HEK293 (cell line): ENCODE results near the gene LMNTD2.
A peak's percentile ranks its signal among the peaks of the same experiment; 100 is the strongest.

ENCODE experiments used
- CTCF ChIA-PET: fragments of 350-600 bp; formaldehyde crosslinking; extraction: SDS; loops from one replicate; lab custom pipeline; 2021; ENCODE audit warnings: antibody characterized with exemption; lab: Yijun Ruan, JAX
- POLR2A ChIA-PET: fragments of 300-600 bp; formaldehyde crosslinking; extraction: SDS; loops from one replicate; lab custom pipeline; 2020; ENCODE audit warnings: antibody characterized with exemption, inconsistent platforms; lab: Yijun Ruan, JAX
- H3K27ac ChIP-seq: fragments of 200-500 bp; sonication (Bioruptor generic); 2 replicates; pipeline ENCODE4 v1.5.1; 2014; ENCODE audit warnings: low read depth, low read length, control low read depth, inconsistent platforms; ENCODE audit errors: extremely low read depth
- H3K36me3 ChIP-seq, 2 experiments: fragments of 200-500 bp in 1 of 2; sonication (Bioruptor generic) in 1 of 2; 1 replicate in 1 of 2; 2 replicates in 1 of 2; pipeline ENCODE4 v1.5.1; 2014 to 2017; ENCODE audit warnings: inconsistent platforms in 2 of 2, low read length in 2 of 2; ENCODE audit not compliant: control insufficient read depth in 2 of 2, insufficient read depth in 1 of 2
- H3K4me1 ChIP-seq: fragments of 200-500 bp; sonication (Bioruptor generic); 2 replicates; pipeline ENCODE4 v1.5.1; 2014; ENCODE audit warnings: mild to moderate bottlenecking, low read length, inconsistent platforms; ENCODE audit not compliant: control insufficient read depth, insufficient read depth
- H3K4me3 ChIP-seq: 2 replicates; pipeline ENCODE4 v1.5.1; 2011; ENCODE audit warnings: low read depth, mild to moderate bottlenecking, control low read depth, low read length, moderate library complexity
- H3K9me3 ChIP-seq: fragments of 200-500 bp; sonication (Bioruptor generic); 2 replicates; pipeline ENCODE4 v1.5.1; 2014; ENCODE audit warnings: low read depth, low read length, inconsistent platforms; ENCODE audit not compliant: control insufficient read depth, insufficient read depth
- EGR2 ChIP-seq: fragments of 450-650 bp; formaldehyde crosslinking; IDR thresholded peaks from 2 replicates; pipeline ENCODE4 v1.5.1; 2016; ENCODE audit warnings: low read depth, missing biosample characterization, missing genetic modification characterization
- KLF1 ChIP-seq: fragments of 450-650 bp; formaldehyde crosslinking; IDR thresholded peaks from 2 replicates; pipeline ENCODE4 v1.5.1; 2016; ENCODE audit warnings: missing biosample characterization, missing genetic modification characterization
- KLF16 ChIP-seq: fragments of 450-650 bp; formaldehyde crosslinking; IDR thresholded peaks from 2 replicates; pipeline ENCODE4 v1.5.1; 2017; ENCODE audit warnings: missing biosample characterization, missing genetic modification characterization
- PATZ1 ChIP-seq: fragments of 450-650 bp; formaldehyde crosslinking; IDR thresholded peaks from 2 replicates; pipeline ENCODE4 v1.5.1; 2016; ENCODE audit warnings: missing biosample characterization, missing genetic modification characterization
- PRDM1 ChIP-seq: fragments of 450-650 bp; formaldehyde crosslinking; IDR thresholded peaks from 2 replicates; pipeline ENCODE4; 2016; ENCODE audit warnings: missing biosample characterization, missing genetic modification characterization
- SP2 ChIP-seq: fragments of 450-650 bp; formaldehyde crosslinking; IDR thresholded peaks from 2 replicates; pipeline ENCODE4 v1.5.1; 2016; ENCODE audit warnings: missing biosample characterization, missing genetic modification characterization
- ZFHX2 ChIP-seq: fragments of 450-650 bp; formaldehyde crosslinking; conservative IDR thresholded peaks from 2 replicates; pipeline ENCODE4 v1.5.1; 2016; ENCODE audit warnings: missing biosample characterization, missing genetic modification characterization
- ZIC2 ChIP-seq: fragments of 450-650 bp; formaldehyde crosslinking; IDR thresholded peaks from 2 replicates; pipeline ENCODE4 v1.5.1; 2016; ENCODE audit warnings: missing biosample characterization, missing genetic modification characterization
- ZNF121 ChIP-seq: fragments of 450-650 bp; formaldehyde crosslinking; IDR thresholded peaks from 2 replicates; pipeline ENCODE4 v1.5.1; 2016; ENCODE audit warnings: missing biosample characterization, missing genetic modification characterization
- ZNF18 ChIP-seq: fragments of 450-650 bp; formaldehyde crosslinking; IDR thresholded peaks from 2 replicates; pipeline ENCODE4 v1.5.1; 2016; ENCODE audit warnings: missing biosample characterization, missing genetic modification characterization
- ZNF274 ChIP-seq, 2 experiments: fragments of 200-500 bp in 1 of 2; fragments of 450-650 bp in 1 of 2; sonication (Bioruptor generic) in 1 of 2; formaldehyde crosslinking in 1 of 2; IDR thresholded peaks; 2 replicates each; pipeline versions ENCODE4 v1.5.1 to v1.6.1; 2014 to 2016; ENCODE audit warnings: borderline replicate concordance in 1 of 2, inconsistent platforms in 1 of 2, low read length in 1 of 2, missing biosample characterization in 1 of 2, missing genetic modification characterization in 1 of 2
- ZNF324 ChIP-seq: fragments of 450-650 bp; formaldehyde crosslinking; IDR thresholded peaks from 2 replicates; pipeline ENCODE4 v1.5.1; 2016; ENCODE audit warnings: missing biosample characterization, missing genetic modification characterization
- ZNF350 ChIP-seq: fragments of 450-650 bp; formaldehyde crosslinking; IDR thresholded peaks from 2 replicates; pipeline ENCODE4 v1.5.0; 2017; ENCODE audit warnings: missing biosample characterization, mild to moderate bottlenecking, missing genetic modification characterization
- ZNF366 ChIP-seq: fragments of 450-650 bp; formaldehyde crosslinking; conservative IDR thresholded peaks from 2 replicates; pipeline ENCODE4 v1.5.1; 2016; ENCODE audit warnings: missing biosample characterization, missing genetic modification characterization
- ZNF571 ChIP-seq: fragments of 450-650 bp; formaldehyde crosslinking; IDR thresholded peaks from 2 replicates; pipeline ENCODE4 v1.5.0; 2017; ENCODE audit warnings: missing biosample characterization, missing genetic modification characterization
- ZNF621 ChIP-seq: fragments of 450-650 bp; formaldehyde crosslinking; IDR thresholded peaks from 2 replicates; pipeline ENCODE4 v1.5.1; 2017; ENCODE audit warnings: missing biosample characterization, missing genetic modification characterization
- ZNF623 ChIP-seq: fragments of 450-650 bp; formaldehyde crosslinking; IDR thresholded peaks from 2 replicates; pipeline ENCODE4 v1.5.1; 2016; ENCODE audit warnings: missing biosample characterization, missing genetic modification characterization
- ZNF626 ChIP-seq: fragments of 450-650 bp; sonication (Bioruptor Pico); formaldehyde crosslinking; IDR thresholded peaks from 2 replicates; pipeline ENCODE4 v1.5.1; 2018; ENCODE audit warnings: missing biosample characterization, missing genetic modification characterization, inconsistent platforms
- ZNF654 ChIP-seq: fragments of 450-650 bp; formaldehyde crosslinking; IDR thresholded peaks from 2 replicates; pipeline ENCODE4 v1.5.1; 2016; ENCODE audit warnings: low read depth, missing biosample characterization, missing genetic modification characterization
- ZNF747 ChIP-seq: fragments of 450-650 bp; formaldehyde crosslinking; IDR thresholded peaks from 2 replicates; pipeline ENCODE4 v1.5.1; 2016; ENCODE audit warnings: missing biosample characterization, missing genetic modification characterization
- ZNF777 ChIP-seq: fragments of 450-650 bp; formaldehyde crosslinking; IDR thresholded peaks from 2 replicates; pipeline ENCODE4 v1.5.1; 2017; ENCODE audit warnings: missing biosample characterization, missing genetic modification characterization, borderline replicate concordance
- ZSCAN18 ChIP-seq: fragments of 450-650 bp; formaldehyde crosslinking; IDR thresholded peaks from 2 replicates; pipeline ENCODE4 v1.5.1; 2016; ENCODE audit warnings: missing biosample characterization, missing genetic modification characterization
- TF ChIP-seq, protein P1 (sequence below): fragments of 450-650 bp; formaldehyde crosslinking; optimal IDR thresholded peaks from 2 replicates; pipeline ENCODE3; 2016; ENCODE audit warnings: missing biosample characterization, mild to moderate bottlenecking, missing genetic modification characterization
- TF ChIP-seq, protein P2 (sequence below): fragments of 450-650 bp; formaldehyde crosslinking; IDR thresholded peaks from 2 replicates; pipeline ENCODE4 v1.5.1; 2016; ENCODE audit warnings: missing biosample characterization, missing genetic modification characterization
- TF ChIP-seq, protein P3 (sequence below): fragments of 450-650 bp; formaldehyde crosslinking; IDR thresholded peaks from 2 replicates; pipeline ENCODE4; 2016; ENCODE audit warnings: missing biosample characterization, missing genetic modification characterization
- TF ChIP-seq, protein P4 (sequence below): fragments of 450-650 bp; IDR thresholded peaks from 2 replicates; pipeline ENCODE4 v1.5.1; 2018; ENCODE audit warnings: missing biosample characterization, mild to moderate bottlenecking, missing genetic modification characterization

The LMNTD2 gene

DNA sequence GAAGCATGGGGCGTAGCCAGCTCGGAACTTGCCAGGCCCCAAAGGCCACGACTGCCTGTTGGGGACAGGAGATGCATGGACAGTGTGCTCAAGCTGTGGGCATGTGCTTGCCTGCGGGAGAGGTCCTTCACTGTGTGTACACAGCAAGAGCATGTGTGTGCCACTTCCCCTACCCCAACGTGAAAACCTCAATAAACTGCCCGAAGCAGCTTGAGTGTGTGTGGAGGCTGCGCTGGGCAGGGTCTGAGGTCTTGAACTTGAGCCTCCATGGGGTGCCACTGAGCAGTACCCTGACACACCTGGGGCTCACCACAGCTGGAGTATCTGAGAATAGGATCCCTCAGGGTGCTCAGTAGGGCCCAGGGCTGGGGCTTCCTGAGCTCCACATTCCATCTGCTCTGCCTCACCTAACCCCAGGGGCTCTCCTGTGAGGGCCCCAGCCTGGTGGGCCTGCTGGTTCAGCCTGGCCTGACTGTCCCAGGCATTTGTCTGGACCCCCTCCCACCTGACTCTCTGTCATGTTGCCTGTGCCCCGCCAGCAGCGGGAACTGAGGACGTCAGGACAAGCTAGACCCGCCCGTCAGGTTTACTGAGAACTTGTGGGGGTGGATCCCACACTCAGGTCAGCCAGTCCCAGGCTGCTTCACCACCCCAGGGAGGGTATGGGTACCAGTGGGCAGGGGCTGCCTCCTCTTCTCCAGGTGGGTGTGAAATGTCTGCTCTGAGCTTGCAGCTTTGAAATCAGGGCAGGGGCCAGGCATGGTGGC is 3.5 kb upstream of the LMNTD2 start:
- Histone ChIP-seq H3K9me3 (no peaks in the 10 kb centered on the region), H3K27ac (no peak overlapping the region), H3K36me3 (peaks cover 0 to 26% of the 10 kb centered on the region in 2 experiments; a peak in 1 of 3 replicates), H3K4me1 (no peaks in the 10 kb centered on the region), H3K4me3 (no peak overlapping the region)
- CTCF ChIA-PET: interaction anchor here (0.7 to 2.4 kb wide), 3 partner anchors 9 to 48 kb away, joined by 3 to 11 read pairs (median 3); no protein-coding TSS in a partner anchor
- POLR2A ChIA-PET: interaction anchor here (0.6 to 4.5 kb wide), 5 partner anchors 9 to 36 kb away, joined by 3 to 28 read pairs (median 3); partner anchors contain the start of gene PHRF1
- no peak for TF ChIP-seq ZNF121 (tag by site-specific recombination)
- TF ChIP-seq, protein P1, sequence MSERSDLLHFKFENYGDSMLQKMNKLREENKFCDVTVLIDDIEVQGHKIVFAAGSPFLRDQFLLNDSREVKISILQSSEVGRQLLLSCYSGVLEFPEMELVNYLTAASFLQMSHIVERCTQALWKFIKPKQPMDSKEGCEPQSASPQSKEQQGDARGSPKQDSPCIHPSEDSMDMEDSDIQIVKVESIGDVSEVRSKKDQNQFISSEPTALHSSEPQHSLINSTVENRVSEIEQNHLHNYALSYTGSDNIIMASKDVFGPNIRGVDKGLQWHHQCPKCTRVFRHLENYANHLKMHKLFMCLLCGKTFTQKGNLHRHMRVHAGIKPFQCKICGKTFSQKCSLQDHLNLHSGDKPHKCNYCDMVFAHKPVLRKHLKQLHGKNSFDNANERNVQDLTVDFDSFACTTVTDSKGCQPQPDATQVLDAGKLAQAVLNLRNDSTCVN (tag by site-specific recombination): no peak
- TF ChIP-seq EGR2 (tag by site-specific recombination): peak; percentile 89
- TF ChIP-seq SP2 (tag by site-specific recombination): peak; percentile 14; the same call in 1 of the 2 replicates
- TF ChIP-seq ZNF324 (tag by site-specific recombination): no peak
- TF ChIP-seq ZNF571: no peak
- TF ChIP-seq, protein P2, sequence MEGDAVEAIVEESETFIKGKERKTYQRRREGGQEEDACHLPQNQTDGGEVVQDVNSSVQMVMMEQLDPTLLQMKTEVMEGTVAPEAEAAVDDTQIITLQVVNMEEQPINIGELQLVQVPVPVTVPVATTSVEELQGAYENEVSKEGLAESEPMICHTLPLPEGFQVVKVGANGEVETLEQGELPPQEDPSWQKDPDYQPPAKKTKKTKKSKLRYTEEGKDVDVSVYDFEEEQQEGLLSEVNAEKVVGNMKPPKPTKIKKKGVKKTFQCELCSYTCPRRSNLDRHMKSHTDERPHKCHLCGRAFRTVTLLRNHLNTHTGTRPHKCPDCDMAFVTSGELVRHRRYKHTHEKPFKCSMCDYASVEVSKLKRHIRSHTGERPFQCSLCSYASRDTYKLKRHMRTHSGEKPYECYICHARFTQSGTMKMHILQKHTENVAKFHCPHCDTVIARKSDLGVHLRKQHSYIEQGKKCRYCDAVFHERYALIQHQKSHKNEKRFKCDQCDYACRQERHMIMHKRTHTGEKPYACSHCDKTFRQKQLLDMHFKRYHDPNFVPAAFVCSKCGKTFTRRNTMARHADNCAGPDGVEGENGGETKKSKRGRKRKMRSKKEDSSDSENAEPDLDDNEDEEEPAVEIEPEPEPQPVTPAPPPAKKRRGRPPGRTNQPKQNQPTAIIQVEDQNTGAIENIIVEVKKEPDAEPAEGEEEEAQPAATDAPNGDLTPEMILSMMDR: no peak
- TF ChIP-seq, protein P3, sequence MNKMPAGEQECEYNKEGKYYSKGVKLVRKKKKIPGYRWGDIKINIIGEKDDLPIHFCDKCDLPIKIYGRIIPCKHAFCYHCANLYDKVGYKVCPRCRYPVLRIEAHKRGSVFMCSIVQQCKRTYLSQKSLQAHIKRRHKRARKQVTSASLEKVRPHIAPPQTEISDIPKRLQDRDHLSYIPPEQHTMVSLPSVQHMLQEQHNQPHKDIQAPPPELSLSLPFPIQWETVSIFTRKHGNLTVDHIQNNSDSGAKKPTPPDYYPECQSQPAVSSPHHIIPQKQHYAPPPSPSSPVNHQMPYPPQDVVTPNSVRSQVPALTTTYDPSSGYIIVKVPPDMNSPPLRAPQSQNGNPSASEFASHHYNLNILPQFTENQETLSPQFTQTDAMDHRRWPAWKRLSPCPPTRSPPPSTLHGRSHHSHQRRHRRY: no peak
- no peak for TF ChIP-seq PRDM1 (tag by site-specific recombination)
- TF ChIP-seq KLF1: peak; percentile 34; the same call in 1 of the 2 replicates
- no peak for TF ChIP-seq PATZ1 (tag by site-specific recombination)
- TF ChIP-seq ZNF747 (tag by site-specific recombination): no peak
- TF ChIP-seq ZNF621 (tag by site-specific recombination): no peak
- no peak for TF ChIP-seq ZNF777 (tag by site-specific recombination)
- no peak for TF ChIP-seq ZNF366 (tag by site-specific recombination)
- TF ChIP-seq, protein P4, sequence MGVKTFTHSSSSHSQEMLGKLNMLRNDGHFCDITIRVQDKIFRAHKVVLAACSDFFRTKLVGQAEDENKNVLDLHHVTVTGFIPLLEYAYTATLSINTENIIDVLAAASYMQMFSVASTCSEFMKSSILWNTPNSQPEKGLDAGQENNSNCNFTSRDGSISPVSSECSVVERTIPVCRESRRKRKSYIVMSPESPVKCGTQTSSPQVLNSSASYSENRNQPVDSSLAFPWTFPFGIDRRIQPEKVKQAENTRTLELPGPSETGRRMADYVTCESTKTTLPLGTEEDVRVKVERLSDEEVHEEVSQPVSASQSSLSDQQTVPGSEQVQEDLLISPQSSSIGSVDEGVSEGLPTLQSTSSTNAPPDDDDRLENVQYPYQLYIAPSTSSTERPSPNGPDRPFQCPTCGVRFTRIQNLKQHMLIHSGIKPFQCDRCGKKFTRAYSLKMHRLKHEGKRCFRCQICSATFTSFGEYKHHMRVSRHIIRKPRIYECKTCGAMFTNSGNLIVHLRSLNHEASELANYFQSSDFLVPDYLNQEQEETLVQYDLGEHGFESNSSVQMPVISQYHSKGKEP (tag by site-specific recombination): no peak
- no peak for TF ChIP-seq ZSCAN18 (tag by site-specific recombination)
- TF ChIP-seq KLF16 (tag by site-specific recombination): no peak
- TF ChIP-seq ZFHX2 (tag by site-specific recombination): peak; percentile 87
- TF ChIP-seq ZNF654: no peak
- no peak for TF ChIP-seq ZNF274 (IDR thresholded peaks at IDR 0.05; ENCODE audit: low read length)
- TF ChIP-seq ZNF274 (tag by site-specific recombination; IDR thresholded peaks at IDR 0.05; ENCODE audit: borderline replicate concordance): no peak
- TF ChIP-seq ZNF18 (tag by site-specific recombination): no peak
- no peak for TF ChIP-seq ZNF623
- TF ChIP-seq ZNF350: no peak
- TF ChIP-seq ZNF626 (tag by site-specific recombination): no peak
- peak; percentile 92 for TF ChIP-seq ZIC2 (tag by site-specific recombination)
